DMS 273 treated with DMSO at 0.1 percent for 48 hours (cell line): ENCODE data around the gene ZDHHC24.

Experiments
- DNase-seq: peaks from one replicate; lab custom pipeline; 2025; lab: John Stamatoyannopoulos, UW

The ZDHHC24 gene

DNA sequence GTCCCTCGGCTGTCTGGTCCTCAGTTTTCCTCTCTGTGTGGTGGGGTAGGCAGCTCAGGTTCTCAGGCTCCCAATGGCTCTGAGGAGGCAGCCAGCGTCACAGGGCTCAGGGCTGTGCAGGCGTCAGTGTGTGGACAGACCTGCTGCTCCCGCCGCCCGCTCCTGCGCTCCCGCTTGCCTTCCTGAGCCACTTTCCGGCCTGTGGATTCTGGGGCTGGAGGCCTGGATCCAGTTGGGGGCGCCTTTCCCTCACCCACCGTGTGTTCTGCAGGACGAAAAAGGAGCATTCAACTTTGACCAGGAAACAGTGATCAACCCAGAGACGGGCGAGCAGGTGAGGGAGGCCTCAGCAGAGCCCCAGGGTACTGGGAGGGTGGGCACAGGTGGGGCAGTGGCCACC lies 50.9 kb downstream of the ZDHHC24 start:
- no peak for DNase-seq

DNA sequence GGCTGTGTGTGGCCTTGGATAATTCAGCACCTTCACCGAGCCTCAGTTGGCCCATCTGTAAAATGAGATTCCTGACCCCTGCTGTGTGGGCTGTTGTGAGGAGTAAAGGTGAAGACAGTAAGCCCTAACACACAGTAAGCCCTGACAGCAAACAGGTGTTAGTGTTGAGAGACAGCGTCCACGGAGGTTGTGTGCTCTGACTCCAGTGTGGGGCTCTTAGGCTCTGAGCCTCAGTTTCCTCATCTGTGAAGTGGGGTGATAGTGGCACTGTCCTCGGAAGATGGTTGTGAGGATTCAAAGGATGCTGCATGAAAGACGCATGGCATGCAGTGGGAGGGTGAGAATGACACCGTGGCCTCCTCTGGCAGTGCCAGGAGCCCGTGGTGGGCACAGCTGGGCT lies 51.4 kb downstream of the ZDHHC24 start:
- DNase-seq, result no peak

DNA sequence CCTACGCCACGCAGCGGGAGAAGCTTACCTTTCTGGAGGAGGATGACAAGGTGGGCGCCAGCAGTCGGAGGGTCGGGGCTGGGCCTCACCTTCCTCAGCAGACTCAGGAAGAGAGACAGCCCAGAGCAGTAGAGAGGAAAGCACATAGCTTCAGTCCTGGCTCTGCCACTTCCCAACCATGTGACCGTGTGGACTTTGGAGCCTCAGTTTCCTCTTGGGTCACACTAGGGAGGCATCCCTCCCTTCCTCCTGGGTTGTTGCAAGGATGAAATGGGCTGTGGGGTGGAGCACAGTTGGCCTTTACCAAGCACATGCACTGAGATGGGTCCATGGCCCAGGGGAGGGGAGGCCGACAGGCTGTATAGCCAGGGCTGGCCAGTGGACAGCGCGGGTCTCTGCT lies 52.7 kb downstream of the ZDHHC24 start:
- no peak for DNase-seq

DNA sequence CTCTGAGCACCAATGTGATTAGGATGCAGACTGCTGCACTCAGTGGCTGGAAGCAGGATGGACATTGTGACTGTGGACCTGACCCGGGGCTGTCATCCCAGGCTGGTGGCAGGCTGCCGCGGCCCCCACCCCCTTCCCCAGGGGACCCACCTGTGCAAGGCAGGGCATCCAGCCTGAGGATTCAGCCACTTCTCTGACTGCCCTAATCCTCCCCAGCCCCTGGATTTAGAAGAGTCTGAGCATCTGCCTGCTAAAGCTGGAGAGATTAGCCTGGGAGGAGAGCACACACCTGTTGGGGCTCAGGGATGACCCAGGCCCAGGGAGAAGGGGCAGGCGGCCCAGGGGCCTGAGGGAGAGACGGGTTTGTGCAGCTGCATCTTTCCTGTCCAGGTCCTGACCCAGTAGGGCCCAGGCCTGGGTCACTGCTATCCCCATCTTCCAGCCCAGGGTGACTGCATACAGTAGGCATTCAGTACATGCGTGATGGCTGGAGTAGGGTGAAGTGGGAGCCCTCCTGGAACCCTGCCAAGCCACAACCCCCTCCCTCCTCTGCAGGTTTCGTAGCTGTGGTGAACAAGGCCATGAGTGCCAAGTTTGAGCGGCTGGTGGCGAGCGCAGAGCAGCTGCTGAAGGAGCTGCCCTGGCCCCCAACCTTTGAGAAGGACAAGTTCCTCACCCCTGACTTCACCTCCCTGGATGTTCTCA lies 53.5 kb downstream of the ZDHHC24 start:
- no peak for DNase-seq

DNA sequence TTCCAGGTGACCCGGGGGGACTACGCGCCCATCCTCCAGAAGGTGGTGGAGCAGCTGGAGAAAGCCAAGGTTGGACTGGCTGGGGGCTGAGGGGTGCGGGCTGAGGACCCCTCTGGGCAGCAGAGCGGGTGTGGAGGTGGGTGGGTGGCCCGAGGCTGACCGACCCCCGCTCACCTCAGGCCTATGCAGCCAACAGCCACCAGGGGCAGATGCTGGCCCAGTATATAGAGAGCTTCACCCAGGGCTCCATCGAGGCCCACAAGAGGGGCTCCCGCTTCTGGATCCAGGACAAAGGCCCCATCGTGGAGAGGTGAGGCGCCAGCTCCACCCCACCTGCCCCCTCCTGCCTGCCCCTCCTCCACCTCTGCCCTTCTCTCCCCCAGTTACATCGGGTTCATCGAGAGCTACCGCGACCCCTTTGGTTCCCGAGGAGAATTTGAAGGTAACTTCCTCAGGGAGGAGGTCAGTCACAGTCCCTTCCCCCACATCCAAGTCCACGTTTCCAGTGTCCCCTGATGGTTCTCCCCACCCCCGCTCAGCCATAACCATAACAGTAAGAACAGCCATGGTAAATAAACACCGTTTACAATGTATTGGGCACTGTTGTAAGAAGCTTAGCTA lies 54.4 kb downstream of the ZDHHC24 start:
- no peak for DNase-seq

DNA sequence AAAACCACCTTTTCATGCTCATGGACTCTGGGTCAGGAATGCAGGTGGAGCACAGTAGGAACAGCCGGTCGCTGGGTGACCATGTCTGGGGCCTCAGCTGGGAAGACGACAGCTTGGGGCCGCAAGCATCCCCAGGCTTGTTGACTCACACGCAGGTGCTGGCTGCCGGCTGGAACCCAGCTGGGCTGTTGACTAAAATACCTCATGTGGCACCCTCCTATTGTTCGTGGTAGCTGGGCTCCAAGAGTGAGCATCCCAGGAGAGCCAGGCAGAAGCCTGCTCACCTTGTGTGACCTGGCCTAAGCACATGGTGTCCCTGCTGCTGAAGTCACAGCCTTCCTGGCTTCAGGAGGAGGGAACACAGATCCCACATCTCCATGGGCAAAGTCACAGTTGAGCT lies 56.2 kb downstream of the ZDHHC24 start:
- no peak for DNase-seq

DNA sequence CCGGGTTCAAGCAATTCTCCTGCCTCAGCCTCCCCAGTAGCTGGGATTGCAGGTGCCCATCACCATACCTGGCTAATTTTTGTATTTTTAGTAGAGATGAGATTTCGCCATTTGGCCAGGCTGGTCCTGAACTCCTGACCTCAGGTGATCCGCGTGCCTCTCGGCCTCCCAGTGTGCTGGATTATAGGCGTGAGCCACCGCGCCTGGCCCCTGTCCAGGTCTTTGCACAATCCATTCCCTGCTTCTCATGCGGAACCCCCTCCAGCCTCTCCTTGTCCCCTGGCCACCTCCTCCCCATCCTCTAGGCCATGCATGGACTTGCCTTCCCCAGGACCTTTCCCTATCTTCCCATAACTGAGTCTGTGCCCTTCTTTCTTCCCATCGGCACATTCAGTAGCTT lies 56.9 kb downstream of the ZDHHC24 start:
- no peak for DNase-seq

DNA sequence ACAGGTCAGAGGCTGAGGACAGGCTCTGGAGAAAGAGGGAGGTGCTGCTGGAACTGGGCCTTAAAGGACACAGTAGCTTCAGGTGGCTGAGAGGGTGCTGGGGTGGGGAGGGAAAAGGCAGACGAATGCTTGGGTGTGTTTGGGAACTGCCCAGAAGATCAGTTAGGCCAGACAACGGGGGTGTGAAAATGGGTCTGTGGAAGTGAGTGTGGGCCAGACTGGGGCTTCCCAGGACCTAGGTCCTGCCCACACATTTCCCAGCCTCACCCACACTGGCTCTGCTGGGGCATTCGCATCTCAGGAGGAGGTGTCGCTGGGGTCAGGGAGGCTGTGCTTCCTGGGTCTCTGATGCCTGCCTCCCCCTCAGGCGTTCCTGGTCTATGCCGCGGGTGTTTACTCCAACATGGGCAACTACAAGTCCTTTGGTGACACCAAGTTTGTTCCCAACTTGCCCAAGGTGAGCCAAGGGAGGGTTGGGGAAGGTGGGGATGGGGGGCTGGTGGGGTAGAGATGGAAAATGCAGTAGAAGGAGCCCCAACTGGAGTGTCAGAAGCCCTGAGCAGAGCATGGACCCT lies 61.0 kb downstream of the ZDHHC24 start:
- DNase-seq, result no peak

DNA sequence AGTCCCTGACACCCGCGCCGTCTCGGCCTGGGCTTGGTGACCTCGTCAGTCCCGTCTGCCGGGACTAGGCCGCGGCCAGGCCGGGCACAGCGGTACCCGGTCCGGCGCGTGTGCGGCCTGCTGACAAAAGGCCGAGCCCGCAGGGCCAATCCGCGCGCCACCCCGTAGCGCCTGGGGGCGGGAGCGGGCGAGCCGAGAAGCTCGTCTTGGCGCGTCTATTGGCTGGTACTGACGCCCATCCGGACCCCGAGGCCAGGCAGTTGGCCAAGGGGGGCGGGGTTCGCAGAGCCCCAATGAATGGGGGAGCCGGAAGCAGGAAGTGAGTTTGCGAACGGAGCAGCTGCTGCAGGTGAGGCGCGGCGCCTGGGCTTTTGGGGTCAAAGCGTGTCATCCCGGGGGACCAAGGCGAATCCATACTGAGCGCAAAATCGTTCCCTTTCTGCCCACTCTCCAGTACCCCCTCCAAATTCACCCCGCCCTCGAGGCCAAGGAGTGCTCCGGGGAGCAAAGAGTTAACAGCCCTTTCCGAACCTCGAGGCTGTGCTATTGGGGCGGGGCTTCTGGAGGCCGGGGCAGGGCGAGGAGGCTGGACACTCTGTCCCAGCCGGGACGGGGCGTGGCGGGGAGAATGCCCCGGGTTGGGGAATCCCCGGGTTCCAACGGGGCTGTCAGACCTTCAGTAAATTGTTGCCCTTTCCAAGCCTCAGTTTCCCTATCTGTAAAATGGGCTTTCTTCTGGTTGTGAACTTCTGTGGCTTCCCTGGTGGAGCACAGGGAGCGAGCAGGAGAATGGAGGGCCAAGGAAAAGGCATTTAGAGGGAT lies 65.5 kb downstream of the ZDHHC24 start, which contains the start of gene DPP3:
Gene DPP3, plus strand, starts transcription at position 318 of the 822 bp plus-strand sequence. CDS start 1,767 bp downstream, outside the sequence.
- DNase-seq, result peak; percentile 82

DNA sequence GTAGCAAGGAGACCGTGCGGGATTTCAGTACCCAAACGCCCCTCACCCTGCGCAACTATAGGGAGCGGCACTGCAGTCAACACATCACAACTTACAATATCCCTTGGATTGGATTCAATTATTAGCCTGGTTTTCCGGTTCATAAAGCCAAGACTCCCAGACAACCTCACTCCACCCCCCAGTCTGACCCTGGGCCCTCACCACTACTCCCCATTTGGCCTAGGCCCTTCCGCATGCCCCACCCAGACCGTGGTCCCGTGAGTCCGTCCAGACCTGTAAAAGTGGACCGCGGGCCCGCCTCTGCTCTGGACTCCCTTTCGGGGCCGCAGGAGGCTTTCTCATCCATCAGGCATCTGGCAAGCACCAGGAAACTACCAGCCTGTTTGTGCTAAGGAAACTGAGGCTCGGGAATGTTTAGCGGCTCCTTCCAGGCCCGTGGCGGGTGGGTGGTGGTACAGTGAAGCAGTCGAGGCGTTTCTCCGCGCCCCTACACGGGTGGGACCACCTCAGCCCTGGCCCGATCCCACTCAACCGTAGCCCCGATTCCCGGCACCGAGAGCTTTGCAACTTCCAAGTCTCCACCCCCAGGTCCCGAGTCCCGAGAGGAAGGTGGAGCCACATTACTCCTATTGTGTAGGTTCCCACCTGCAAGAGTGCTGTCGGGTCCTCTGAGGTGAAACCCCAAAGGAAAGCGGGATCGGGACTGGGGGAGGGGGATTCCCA lies 66.3 kb downstream of the ZDHHC24 start:
- DNase-seq, result no peak

DNA sequence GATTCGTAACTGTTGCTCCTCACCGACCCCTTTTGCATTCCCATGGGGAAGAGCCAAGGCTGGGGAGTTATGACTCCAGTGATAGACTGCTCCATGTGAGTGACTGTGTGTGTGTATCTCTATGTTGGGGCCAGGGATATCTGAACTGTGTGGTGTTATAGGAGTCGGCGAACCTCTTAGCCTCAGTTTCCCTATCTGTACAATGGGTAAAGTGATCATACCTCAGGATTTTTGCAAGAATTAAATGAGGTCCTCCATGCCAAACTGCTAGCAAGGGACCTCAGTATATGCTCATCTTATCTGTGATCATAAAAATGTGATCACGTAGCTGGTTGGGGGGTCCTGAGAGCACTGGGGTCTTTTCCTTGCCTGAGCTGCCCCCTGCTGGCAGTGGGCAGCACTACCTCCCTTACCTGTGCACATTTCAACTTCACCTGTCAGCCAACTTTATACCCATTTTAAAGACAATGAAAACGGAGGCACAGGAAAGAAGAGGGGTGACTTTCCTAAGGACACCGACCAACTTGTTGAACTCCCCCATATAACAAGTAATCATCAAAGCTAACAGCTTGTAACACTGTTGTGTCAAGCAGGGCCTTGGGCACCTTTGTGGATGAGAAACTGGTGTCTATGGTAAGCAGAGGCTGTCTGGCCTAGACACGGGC lies 67.0 kb downstream of the ZDHHC24 start:
- DNase-seq, result no peak

DNA sequence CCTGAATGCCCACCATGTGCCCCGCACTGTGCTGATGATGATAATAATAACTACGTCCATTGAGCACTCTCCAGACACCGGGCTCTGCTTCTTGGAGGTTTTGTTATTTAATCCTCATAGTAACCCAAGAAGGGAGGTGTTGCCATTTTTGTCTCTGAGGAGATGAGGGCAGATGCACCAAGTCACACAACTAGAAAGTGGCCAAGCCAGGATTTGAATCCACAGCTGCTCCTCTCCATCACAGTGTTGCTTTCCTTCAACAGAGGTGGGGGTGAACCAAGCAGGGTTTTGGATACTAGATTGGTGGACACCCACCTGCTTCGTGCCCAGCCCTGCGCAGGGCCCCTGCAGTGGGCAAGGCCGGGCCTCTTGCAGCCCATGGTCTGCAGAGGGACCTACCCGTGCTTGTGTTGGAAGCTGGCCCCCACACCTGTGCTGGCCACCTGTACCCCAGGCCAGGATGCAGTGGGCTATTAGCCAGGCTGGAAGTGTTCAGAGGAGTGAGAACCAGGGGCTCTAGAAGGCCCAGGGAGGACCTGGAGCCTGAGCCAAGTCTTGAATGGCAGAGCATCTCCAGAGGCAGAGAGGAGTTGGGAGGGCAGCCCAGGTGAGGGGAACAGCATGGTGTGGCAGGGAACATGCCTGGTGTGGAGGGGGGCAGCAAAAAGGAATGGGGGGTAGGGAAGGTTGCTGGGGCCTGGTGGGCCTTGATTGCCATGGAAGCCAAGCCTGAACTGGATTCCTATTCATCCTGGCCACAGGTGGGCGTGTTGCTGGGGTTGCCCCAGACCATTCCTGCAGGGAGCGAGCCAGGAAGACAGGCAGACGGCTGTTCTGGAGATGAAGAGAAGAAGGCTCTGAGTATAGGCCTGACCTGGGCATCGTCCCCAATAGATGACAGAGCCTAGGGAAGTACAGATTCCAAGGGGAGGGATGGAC lies 68.3 kb downstream of the ZDHHC24 start:
- no peak for DNase-seq

DNA sequence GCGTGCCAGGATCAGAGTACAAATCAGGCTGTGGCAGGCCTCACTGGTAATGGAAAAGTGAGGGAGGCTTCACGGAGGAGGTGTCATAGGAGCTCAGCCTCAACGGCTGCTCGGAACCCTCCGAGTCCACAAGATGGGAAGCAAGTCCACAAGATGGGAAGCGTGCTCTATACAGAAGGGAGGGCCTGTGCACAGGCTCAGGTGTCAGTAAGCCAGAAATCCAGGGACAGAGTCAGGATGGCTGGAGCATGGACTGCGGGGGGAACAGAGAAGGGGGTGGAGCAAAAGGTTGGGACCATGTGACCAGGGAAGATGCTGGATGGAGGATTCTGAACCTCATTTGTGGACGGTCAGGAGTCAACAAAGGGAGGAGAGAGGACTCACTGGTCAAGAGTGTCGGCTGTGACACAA lies 69.0 kb downstream of the ZDHHC24 start:
- DNase-seq, result no peak

DNA sequence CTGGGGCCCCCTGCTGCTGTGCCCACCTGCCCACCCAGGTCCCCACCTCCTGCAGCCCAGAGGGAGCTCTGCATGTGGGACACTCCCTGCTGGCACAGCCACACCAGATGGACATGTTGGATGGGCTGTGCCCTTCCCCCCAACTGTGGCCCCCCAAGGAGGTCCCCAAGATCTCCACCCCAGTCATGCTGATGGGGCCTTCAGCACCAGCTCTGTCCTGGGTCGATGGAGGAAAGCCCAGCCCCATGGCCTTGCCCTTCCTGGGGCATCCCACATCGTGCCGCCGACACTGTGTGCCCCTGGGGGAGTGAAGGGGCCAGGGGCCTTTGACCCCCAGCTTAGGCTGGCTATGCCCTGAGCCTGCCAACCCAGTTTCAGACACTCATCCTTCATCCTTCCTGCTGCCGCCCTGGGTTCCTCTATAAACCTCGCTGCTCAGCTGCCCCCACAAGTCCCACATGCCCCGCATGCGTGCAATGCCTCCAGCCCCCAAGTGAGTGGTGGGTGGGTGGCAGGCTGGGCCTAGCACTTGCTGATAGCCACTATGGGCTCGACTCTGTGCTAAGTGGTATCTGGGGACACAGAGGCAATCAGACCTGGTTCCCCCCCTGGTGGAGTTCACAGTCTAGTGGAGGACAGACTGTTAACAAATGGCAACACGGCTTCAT lies 69.5 kb downstream of the ZDHHC24 start:
- no peak for DNase-seq

DNA sequence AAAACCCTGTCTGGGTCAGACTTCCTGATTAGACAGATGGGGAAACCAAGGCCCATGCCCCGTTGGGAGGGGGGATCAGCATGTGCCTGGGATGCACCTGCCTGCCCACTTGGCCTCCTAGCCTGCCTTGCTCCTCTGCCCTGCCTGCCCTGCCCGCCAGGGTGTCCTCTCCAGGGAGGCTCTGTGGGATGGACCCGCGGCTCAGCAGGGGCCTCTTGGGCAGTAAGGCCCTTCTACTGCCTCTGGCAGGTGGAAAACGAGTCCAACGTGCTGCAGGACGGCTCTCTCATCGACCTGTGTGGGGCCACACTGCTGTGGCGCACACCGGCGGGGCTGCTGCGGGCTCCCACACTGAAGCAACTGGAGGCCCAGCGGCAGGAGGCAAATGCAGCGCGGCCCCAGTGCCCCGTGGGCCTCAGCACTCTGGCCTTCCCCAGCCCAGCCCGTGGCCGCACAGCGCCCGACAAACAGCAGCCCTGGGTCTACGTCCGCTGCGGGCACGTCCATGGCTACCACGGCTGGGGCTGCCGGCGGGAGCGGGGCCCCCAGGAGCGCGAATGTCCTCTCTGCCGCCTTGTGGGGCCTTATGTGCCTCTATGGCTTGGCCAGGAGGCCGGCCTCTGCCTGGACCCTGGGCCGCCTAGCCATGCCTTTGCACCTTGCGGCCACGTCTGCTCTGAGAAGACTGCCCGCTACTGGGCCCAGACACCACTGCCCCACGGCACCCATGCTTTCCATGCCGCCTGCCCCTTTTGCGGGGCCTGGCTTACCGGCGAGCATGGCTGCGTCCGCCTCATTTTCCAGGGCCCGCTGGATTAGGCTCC lies 70.3 kb downstream of the ZDHHC24 start:
- no peak for DNase-seq

DNA sequence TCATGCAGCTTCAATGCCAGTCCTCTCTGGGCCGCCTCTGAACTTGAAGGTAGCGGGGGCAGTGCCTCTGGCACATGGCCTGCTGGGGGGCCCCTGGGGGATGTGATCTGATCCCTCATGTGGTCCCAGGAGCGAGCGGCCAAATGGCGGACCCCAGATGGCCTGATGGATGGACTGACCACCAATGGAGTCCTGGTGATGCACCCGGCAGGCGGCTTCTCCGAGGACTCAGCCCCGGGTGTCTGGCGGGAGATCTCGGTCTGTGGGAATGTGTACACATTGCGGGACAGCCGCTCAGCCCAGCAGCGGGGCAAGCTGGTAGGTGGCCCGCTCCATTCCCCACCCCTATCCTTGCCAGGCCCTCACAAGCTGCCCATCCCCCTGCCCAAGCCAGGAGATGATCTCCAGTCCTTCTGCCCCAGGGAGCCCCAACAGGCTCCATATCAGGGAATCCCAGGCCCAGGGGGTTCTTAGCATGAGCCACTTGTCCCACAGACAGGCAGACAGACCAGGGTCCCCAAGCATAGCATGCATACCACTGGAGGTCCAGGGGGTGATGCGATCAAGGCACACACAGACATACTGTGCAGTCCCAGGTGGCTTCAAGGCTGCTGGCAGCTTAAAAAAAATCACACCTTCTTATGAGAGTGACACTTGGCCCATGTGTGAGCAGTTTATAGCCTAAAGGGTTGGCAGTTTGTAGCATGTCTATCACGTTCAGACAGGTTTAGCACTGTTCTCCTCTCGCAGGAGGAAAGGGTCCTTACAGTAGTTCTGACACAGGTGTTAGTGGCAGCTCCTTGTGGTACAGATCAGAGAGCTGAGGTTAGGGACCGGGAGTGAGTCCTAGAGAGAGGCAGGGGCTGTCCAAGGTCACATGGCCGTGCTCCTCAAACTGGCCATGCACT lies 72.0 kb downstream of the ZDHHC24 start:
- DNase-seq, result no peak

DNA sequence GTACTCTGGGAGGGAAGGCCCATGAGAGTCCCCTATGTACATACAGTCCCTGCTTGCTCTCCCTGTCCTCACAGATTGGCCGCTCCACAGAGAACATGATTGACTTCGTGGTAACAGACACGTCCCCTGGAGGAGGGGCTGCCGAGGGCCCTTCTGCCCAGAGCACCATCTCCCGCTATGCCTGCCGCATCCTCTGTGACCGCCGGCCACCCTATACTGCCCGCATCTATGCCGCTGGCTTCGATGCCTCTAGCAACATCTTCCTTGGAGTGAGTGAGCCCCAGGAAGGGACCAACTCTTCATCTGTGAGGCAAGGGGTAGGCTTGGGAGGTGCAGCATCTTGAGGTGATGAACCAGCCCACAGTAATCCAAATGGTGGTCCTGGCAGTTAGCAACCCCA lies 72.7 kb downstream of the ZDHHC24 start:
- DNase-seq, result no peak

DNA sequence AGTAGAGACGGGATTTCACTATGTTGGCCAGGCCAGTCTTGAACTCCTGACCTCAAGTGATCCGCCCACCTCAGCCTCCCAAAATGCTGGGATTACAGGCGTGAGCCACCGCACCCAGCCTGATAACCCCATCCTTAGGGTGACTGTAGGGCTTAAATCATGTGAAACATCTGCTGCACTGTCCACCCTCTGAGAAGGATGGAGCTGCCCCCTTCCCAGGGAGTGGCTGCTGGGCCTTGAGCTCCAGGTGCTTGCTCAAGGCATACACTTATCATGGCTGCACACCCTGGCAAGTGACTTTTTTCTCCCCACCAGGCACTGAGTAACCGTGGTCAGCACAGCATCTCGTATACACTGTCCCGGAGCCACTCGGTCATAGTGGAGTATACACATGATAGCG lies 73.8 kb downstream of the ZDHHC24 start:
- DNase-seq, result no peak
